Measurements from ENCODE around the gene LMNA. TPM values are rescaled to one million over a fixed set of nuclear protein-coding genes. Genes with fewer than 3 reads are reported as not detected.

Gene LMNA
- total and polyA plus RNA-seq, 7 donors, result 114 to 392 (median 237) TPM

DNA sequence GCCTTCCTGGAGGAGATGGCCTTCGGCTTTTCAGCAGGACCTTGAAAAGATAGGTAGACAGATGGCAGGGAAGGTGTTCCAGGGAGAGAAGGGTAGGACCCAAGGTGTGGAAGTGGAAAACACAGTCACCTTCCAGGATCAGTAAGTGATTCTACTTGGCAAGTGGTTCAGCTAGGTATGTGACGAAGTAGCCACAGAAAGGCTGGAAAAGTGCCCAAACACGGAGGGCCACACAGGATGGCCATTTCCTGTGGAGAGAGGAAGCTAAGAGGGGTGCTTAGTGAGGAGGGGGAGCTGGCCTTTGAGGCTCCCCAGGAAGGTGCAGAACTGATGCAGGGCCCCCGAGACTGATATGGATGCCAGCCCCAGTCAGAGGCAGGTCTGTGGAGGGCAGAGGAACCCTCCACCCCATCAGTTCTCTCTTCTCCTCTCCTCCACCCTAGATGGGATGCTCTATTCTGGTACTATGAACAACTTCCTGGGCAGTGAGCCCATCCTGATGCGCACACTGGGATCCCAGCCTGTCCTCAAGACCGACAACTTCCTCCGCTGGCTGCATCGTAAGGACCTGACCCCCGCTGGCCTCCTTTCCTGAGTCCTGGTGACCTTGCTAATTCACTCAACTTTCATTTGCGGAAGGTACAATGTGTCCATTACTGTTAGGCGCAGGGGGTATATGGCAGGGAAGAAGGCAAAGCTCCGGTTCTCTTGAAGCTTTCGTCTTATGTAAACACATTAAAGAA is 45.7 kb downstream of the LMNA start:
- intact Hi-C loops (cut with DNase I), result loop anchor here in 1 of 2 donors (5.0 kb wide), 1 partner anchor 52 kb away; the partner anchor contains the start of gene PMF1
- Histone ChIP-seq H3K4me3 (peak overlapping the region; percentile 69), H3K27me3 (ENCODE audit: insufficient read depth in 3 of 3, low read length in 2 of 3) (no peaks in the 10 kb centered on the region), H3K4me1 (peaks cover 14% of the 10 kb centered on the region), H3K27ac (peak overlapping the region; percentile 95), H3K36me3 (ENCODE audit: insufficient read depth in 1 of 2, low read depth in 1 of 2) (no peaks in the 10 kb centered on the region), H3K9me3 (no peaks in the 10 kb centered on the region)
- TF ChIP-seq, protein P1, sequence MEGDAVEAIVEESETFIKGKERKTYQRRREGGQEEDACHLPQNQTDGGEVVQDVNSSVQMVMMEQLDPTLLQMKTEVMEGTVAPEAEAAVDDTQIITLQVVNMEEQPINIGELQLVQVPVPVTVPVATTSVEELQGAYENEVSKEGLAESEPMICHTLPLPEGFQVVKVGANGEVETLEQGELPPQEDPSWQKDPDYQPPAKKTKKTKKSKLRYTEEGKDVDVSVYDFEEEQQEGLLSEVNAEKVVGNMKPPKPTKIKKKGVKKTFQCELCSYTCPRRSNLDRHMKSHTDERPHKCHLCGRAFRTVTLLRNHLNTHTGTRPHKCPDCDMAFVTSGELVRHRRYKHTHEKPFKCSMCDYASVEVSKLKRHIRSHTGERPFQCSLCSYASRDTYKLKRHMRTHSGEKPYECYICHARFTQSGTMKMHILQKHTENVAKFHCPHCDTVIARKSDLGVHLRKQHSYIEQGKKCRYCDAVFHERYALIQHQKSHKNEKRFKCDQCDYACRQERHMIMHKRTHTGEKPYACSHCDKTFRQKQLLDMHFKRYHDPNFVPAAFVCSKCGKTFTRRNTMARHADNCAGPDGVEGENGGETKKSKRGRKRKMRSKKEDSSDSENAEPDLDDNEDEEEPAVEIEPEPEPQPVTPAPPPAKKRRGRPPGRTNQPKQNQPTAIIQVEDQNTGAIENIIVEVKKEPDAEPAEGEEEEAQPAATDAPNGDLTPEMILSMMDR (IDR thresholded peaks at IDR 0.05), result no peak
- ATAC-seq (peak; percentile 88 to 93 (median 88)), DNase-seq (peak; percentile 72 to 90)
- WGBS, 3 donors, result 35 to 40% (median 38%) methylated on average over 13 of the region's 13 CpGs

DNA sequence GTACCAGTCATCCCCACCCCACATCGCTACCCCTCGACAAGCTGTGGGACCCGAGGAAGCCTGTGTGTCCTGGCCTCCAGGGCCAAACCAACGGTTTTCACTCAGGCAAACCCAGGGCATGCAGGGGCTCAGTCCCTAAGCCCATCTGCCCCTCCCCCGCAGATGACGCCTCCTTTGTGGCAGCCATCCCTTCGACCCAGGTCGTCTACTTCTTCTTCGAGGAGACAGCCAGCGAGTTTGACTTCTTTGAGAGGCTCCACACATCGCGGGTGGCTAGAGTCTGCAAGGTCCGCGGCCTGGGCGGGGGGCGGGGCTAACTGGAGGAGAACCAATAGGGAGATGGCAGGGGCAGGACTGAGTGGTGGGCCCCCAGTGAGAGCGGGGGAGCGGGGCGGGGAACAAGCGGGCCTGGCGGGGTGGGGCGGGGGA is 46.2 kb downstream of the LMNA start:
- Histone ChIP-seq H3K9me3 (no peaks in the 10 kb centered on the region), H3K27me3 (ENCODE audit: insufficient read depth in 3 of 3, low read length in 2 of 3) (no peaks in the 10 kb centered on the region), H3K4me3 (peak overlapping the region; percentile 69), H3K27ac (peak overlapping the region; percentile 95), H3K4me1 (peaks cover 14% of the 10 kb centered on the region), H3K36me3 (ENCODE audit: insufficient read depth in 1 of 2, low read depth in 1 of 2) (no peaks in the 10 kb centered on the region)
- WGBS, 3 donors, result 2 to 3% (median 2%) methylated on average over 16 to 22 of the region's 22 CpGs
- ATAC-seq (peak; percentile 85 to 90 (median 86)), DNase-seq (peak; percentile 93 to 94)
- intact Hi-C loops (cut with DNase I), result loop anchor here in 1 of 2 donors (5.0 kb wide), 1 partner anchor 52 kb away; the partner anchor contains the start of gene PMF1
- TF ChIP-seq, protein P1 (IDR thresholded peaks at IDR 0.05), result no peak

DNA sequence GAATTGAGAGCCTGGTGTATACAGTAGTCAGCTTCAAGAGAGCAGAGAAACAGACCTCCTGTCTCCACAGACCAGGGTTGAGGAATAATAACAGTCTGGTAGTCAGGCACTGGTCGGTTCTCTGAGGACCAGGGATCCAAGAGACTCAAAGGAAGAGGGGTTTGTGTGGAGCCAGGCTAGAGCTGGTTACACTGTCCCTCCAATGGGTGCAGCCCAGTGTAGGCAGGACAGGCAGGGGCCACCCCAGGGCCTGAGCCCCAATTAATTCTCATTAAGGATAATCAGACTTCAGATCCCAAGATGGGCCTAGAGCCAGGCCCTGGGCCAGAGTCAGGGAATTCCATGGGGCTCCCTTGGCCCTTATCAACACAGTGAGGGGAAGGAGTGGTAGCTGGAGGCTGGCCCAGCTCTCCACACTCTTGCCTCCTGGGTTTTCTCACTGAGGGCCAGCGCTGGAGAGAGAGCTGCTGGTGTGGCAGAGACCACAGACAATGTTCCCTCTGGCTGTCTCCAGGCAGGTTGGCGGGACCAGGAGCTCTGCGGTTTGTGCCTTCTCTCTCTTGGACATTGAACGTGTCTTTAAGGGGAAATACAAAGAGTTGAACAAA is 48.0 kb downstream of the LMNA start:
- TF ChIP-seq, protein P1 (IDR thresholded peaks at IDR 0.05), result no peak
- no peak for DNase-seq
- no peaks in the 10 kb centered on the region for H3K36me3 ChIP-seq (ENCODE audit: insufficient read depth in 1 of 2, low read depth in 1 of 2)
- no peaks in the 10 kb centered on the region for H3K27me3 ChIP-seq (ENCODE audit: insufficient read depth in 3 of 3, low read length in 2 of 3)
- intact Hi-C loops (cut with DNase I), result loop anchor here in 1 of 2 donors (5.0 kb wide), 1 partner anchor 50 kb away; the partner anchor contains the start of gene PMF1
- peaks cover 14% of the 10 kb centered on the region for H3K4me1 ChIP-seq
- H3K9me3 ChIP-seq, result no peaks in the 10 kb centered on the region
- ATAC-seq, result no peak
- H3K27ac ChIP-seq, result peak overlapping the region; percentile 95
- no peak overlapping the region for H3K4me3 ChIP-seq
- 88 to 93% (median 93%) methylated on average over 5 of the region's 5 CpGs for whole genome bisulfite sequencing, 3 donors

DNA sequence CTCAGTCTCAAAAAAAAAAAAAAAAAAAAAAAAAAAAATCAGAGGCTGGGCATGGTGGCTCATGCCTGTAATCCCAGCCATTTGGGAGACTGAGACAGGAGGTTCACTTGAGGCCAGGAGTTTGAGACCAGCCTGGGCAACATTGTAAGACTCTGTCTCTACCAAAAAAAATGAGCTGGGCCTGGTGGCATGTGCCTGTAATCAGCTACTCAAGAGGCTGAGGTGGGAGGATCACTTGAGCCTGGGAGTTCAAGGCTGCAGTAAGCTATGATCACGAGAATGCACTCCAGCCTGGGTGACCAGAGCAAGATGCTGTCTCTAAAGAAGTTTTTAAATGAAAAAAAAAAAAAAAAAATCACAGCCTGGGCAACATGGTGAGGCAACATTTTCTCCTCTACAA is 49.2 kb downstream of the LMNA start:
- no peaks in the 10 kb centered on the region for H3K36me3 ChIP-seq (ENCODE audit: insufficient read depth in 1 of 2, low read depth in 1 of 2)
- DNase-seq (no peak), ATAC-seq (no peak)
- WGBS, 3 donors, result 93 to 96% (median 93%) methylated on average over 1 of the region's 1 CpG
- TF ChIP-seq, protein P1 (IDR thresholded peaks at IDR 0.05), result no peak
- no peak overlapping the region for H3K4me3 ChIP-seq
- H3K4me1 ChIP-seq, result peaks cover 14% of the 10 kb centered on the region
- no peak overlapping the region for H3K27ac ChIP-seq
- H3K9me3 ChIP-seq, result no peaks in the 10 kb centered on the region
- intact Hi-C loops (cut with DNase I), result loop anchor here in 1 of 2 donors (5.0 kb wide), 1 partner anchor 49 kb away; the partner anchor contains the start of gene PMF1
- H3K27me3 ChIP-seq (ENCODE audit: insufficient read depth in 3 of 3, low read length in 2 of 3), result no peaks in the 10 kb centered on the region

Measured in psoas muscle (tissue), 8 donors.